ENCODE data around the gene TSPAN7. TPM values are rescaled to one million over a fixed set of nuclear protein-coding genes. Genes with fewer than 3 reads are reported as not detected.

The TSPAN7 gene
- total RNA-seq, 6 experiments from 2014 or later, result 7.9 to 24.4 (median 15.7) TPM

- peak in 1 of 3 donors; percentile 49 for DNase-seq
- Histone ChIP-seq H3K9me3 (no peaks in the 10 kb centered on the region), H3K4me3 (no peak overlapping the region), H3K4me1 (no peaks in the 10 kb centered on the region), H3K27me3 (peaks cover 0 to 3% of the 10 kb centered on the region in 2 donors), H3K36me3 (no peaks in the 10 kb centered on the region), H3K27ac (no peak overlapping the region)
- 16% methylated on average over 4 of the region's 4 CpGs for WGBS (ENCODE audit: insufficient coverage, low coverage, low lambda C conversion rate, missing lambda C conversion rate)
- TF ChIP-seq POLR2A (IDR thresholded peaks at IDR 0.05) (no peak), CTCF (IDR thresholded peaks at IDR 0.05) (no peak)
- intact Hi-C loops (cut with DNase I), result no loop called here
- peak; percentile 46 to 76 (median 71) for ATAC-seq
These were observed 108.1 kb downstream of the TSPAN7 start for GRCh38 chrX:38669428-38669827.

- 29% methylated on average over 1 of the region's 3 CpGs for whole genome bisulfite sequencing (ENCODE audit: insufficient coverage, low coverage, low lambda C conversion rate, missing lambda C conversion rate)
- DNase-seq (no peak), ATAC-seq (no peak)
- Histone ChIP-seq H3K27ac (no peak overlapping the region), H3K4me3 (no peak overlapping the region), H3K4me1 (no peaks in the 10 kb centered on the region), H3K27me3 (peaks cover 0 to 3% of the 10 kb centered on the region in 2 donors), H3K9me3 (no peaks in the 10 kb centered on the region), H3K36me3 (no peaks in the 10 kb centered on the region)
- no peak for TF ChIP-seq POLR2A (IDR thresholded peaks at IDR 0.05)
- TF ChIP-seq CTCF (IDR thresholded peaks at IDR 0.05), result no peak
- intact Hi-C loops (cut with DNase I), result no loop called here
These were observed 111.3 kb downstream of the TSPAN7 start for GRCh38 chrX:38672646-38673045.

GRCh38 chrX:38675856-38676255, 114.5 kb downstream of the TSPAN7 start:
- Histone ChIP-seq H3K4me3 (no peak overlapping the region), H3K36me3 (no peaks in the 10 kb centered on the region), H3K4me1 (no peaks in the 10 kb centered on the region), H3K27me3 (no peaks in the 10 kb centered on the region), H3K27ac (no peak overlapping the region), H3K9me3 (no peaks in the 10 kb centered on the region)
- 65% methylated on average over 2 of the region's 3 CpGs for whole genome bisulfite sequencing (ENCODE audit: insufficient coverage, low coverage, low lambda C conversion rate, missing lambda C conversion rate)
- ATAC-seq (no peak), DNase-seq (no peak)
- intact Hi-C loops (cut with DNase I), result no loop called here
- TF ChIP-seq CTCF (IDR thresholded peaks at IDR 0.05) (no peak), POLR2A (IDR thresholded peaks at IDR 0.05) (no peak)

DNA sequence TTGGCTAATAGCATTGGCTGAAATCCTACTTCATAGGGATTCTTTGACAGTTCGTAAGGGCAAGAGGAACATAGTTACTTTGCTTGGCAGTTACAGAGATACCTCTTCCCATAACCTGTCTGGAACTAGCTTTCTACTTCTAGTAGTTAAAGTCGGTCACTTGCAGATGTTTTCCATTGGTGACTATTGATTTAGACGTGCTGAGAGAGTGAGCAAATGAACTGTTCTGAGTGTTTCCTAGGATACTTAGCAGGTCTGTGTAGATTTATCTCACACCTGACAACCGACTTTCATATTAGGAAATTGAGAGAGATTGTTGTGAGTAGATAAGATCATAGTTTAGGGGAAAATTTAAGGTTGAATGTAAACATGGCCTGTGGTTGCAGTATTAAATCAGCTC, 116.8 kb downstream of the TSPAN7 start:
- no peak for DNase-seq
- TF ChIP-seq POLR2A (IDR thresholded peaks at IDR 0.05) (no peak), CTCF (IDR thresholded peaks at IDR 0.05) (no peak)
- H3K27me3 ChIP-seq, result no peaks in the 10 kb centered on the region
- intact Hi-C loops (cut with DNase I), result no loop called here
- H3K9me3 ChIP-seq, result no peaks in the 10 kb centered on the region
- ATAC-seq, result peak in 3 of 4 donors; percentile 28 to 47 (median 29)
- no peak overlapping the region for H3K27ac ChIP-seq
- H3K4me3 ChIP-seq, result no peak overlapping the region
- no peaks in the 10 kb centered on the region for H3K4me1 ChIP-seq
- WGBS (ENCODE audit: insufficient coverage, low coverage, low lambda C conversion rate, missing lambda C conversion rate), result 42% methylated on average over 4 of the region's 4 CpGs
- no peaks in the 10 kb centered on the region for H3K36me3 ChIP-seq

- Histone ChIP-seq H3K27me3 (no peaks in the 10 kb centered on the region), H3K36me3 (no peaks in the 10 kb centered on the region), H3K9me3 (no peaks in the 10 kb centered on the region), H3K27ac (no peak overlapping the region), H3K4me1 (no peaks in the 10 kb centered on the region), H3K4me3 (no peak overlapping the region)
- intact Hi-C loops (cut with DNase I), result no loop called here
- ATAC-seq (no peak), DNase-seq (no peak)
- TF ChIP-seq POLR2A (IDR thresholded peaks at IDR 0.05) (no peak), CTCF (IDR thresholded peaks at IDR 0.05) (no peak)
- WGBS (ENCODE audit: insufficient coverage, low coverage, low lambda C conversion rate, missing lambda C conversion rate), result 64% methylated on average over 2 of the region's 2 CpGs
These were observed 117.5 kb downstream of the TSPAN7 start for GRCh38 chrX:38678821-38679220.

Measured in right lobe of liver (tissue), 6 donors.